CD4-positive, alpha-beta T cell (primary cell): ENCODE results near the gene GRIK5. TPM values are rescaled to one million over a fixed set of nuclear protein-coding genes. Genes with fewer than 3 reads are reported as not detected.
A peak's percentile ranks its signal among the peaks of the same experiment; 100 is the strongest.

Experiments used
- ATAC-seq: fragments of 200-7000 bp; cut with Tn5 transposase; one replicate; pipeline ENCODE4 v1.10.0; 2022; ENCODE audit warnings: mild to moderate bottlenecking; ENCODE audit not compliant: poor library complexity
- CTCF ChIA-PET: fragments of 350-600 bp; sonication (Branson Sonifier 250); formaldehyde crosslinking; loops from one replicate; lab custom pipeline; 2021; ENCODE audit warnings: antibody characterized with exemption, inconsistent platforms; lab: Charles Lee
- POLR2A ChIA-PET: fragments of 350-600 bp; sonication (Branson Sonifier 250); formaldehyde crosslinking; loops from one replicate; lab custom pipeline; 2021; ENCODE audit warnings: antibody characterized with exemption, inconsistent platforms; lab: Charles Lee
- DNase-seq, 14 experiments: peaks; one replicate each; pipeline ENCODE4 v3.0.0-alpha.2; 2013 to 2020; ENCODE audit warnings: mixed read lengths in 2 of 14
- H3K27ac ChIP-seq, 2 donors: one replicate each; pipeline versions ENCODE4 v1.5.1 to v1.7.0; 2013; ENCODE audit warnings: low read length in 2 of 2, low read depth in 1 of 2, mild to moderate bottlenecking in 1 of 2
- H3K27me3 ChIP-seq, 2 experiments: 1 replicate in 1 of 2; 2 replicates in 1 of 2; pipeline versions ENCODE4 v1.6.1 to v1.7.0; 2013; ENCODE audit warnings: low read length in 2 of 2, control low read depth in 1 of 2, mild to moderate bottlenecking in 1 of 2, moderate library complexity in 1 of 2; ENCODE audit not compliant: insufficient read depth in 2 of 2, control insufficient read depth in 1 of 2
- H3K36me3 ChIP-seq: one replicate; pipeline ENCODE4 v1.6.1; 2013; ENCODE audit warnings: low read length, control low read depth; ENCODE audit not compliant: insufficient read depth
- H3K4me1 ChIP-seq: one replicate; pipeline ENCODE4 v1.6.1; 2013; ENCODE audit warnings: low read length, control low read depth; ENCODE audit not compliant: insufficient read depth
- H3K4me3 ChIP-seq: one replicate; pipeline ENCODE4 v1.5.1; 2013; ENCODE audit warnings: mild to moderate bottlenecking, low read length, moderate library complexity
- H3K9me3 ChIP-seq, 2 experiments: 1 replicate in 1 of 2; 2 replicates in 1 of 2; pipeline versions ENCODE4 v1.6.1 to v1.7.0; 2013; ENCODE audit warnings: low read length in 2 of 2, mild to moderate bottlenecking in 2 of 2, control low read depth in 1 of 2, moderate library complexity in 1 of 2; ENCODE audit not compliant: control insufficient read depth in 1 of 2, insufficient read depth in 1 of 2
- H3K27ac Mint-ChIP-seq: one replicate; pipeline ENCODE4 v1.8.0; 2020; ENCODE audit warnings: mixed read lengths
- H3K27me3 Mint-ChIP-seq: one replicate; pipeline ENCODE4 v1.8.0; 2021; ENCODE audit warnings: mixed read lengths
- H3K36me3 Mint-ChIP-seq: one replicate; pipeline ENCODE4 v1.8.0; 2021; ENCODE audit warnings: low read depth, mixed read lengths
- H3K4me1 Mint-ChIP-seq: one replicate; pipeline ENCODE4 v1.8.0; 2021; ENCODE audit warnings: low read depth, mixed read lengths
- H3K4me3 Mint-ChIP-seq: one replicate; pipeline ENCODE4 v1.8.0; 2020; ENCODE audit warnings: mild to moderate bottlenecking, mixed read lengths
- H3K9me3 Mint-ChIP-seq: one replicate; pipeline ENCODE4 v1.8.0; 2020; ENCODE audit warnings: mixed read lengths
- intact Hi-C, 2 experiments: fragments of 100-400 bp; cut with DNase I in 1 of 2; cut with micrococcal nuclease in 1 of 2; formaldehyde crosslinking; loops; one replicate each; pipeline versions ENCODE4 v1.15.1 to v1.9.0; 2023 to 2025; cut with DNase I, micrococcal nuclease
- total RNA-seq, 174 experiments: library from RNA in 2 of 174; stranded (reverse) in 2 of 174; gene quantifications; one replicate each; pipeline ENCODE4 v1.2.3 and lab custom pipeline; 2021 to 2026
- TF ChIP-seq, protein P1 (sequence below): fragments of 200-600 bp; IDR thresholded peaks from one replicate; pipeline ENCODE4 v1.8.0; 2022; ENCODE audit warnings: antibody characterized with exemption, mild to moderate bottlenecking

GRIK5 gene
- total RNA-seq, 2 experiments from 2014 or later, result 0.66 to 0.75 TPM

DNA sequence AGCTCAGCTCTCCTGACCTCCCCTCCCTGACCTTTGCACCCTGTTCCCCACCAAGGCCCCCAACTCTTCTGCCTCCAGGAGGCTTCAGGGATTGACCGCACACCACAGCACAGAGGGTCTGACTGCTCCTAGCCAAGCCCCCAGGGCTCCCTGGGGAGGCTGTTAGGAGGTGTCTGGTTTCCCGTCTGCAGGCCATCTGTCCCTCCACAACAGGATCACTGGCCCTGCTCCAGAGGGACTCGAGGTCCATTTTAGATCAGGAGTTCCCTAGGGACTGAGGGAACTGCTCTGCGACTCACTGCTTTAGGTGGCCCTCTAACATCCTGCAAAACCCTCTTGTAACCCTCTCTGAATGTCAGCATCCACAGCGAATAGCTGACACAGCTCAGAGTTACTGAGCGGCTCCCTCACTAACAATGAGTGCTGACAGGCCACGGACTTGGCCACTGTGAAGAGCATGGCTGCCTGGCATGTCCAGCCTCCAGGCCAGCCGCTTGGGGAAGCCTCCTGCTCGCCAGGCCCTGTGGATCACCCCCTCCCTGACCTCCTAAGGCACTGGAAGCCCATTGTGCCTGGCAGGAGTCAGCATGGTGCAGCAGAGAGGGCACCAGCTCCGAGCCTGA lies 17.7 kb downstream of the GRIK5 start:
- ChIA-PET POLR2A (no interaction called here), CTCF (no interaction called here)
- no peaks in the 10 kb centered on the region for H3K27me3 ChIP-seq
- ATAC-seq, result no peak
- H3K4me3 ChIP-seq, result no peak overlapping the region
- TF ChIP-seq, protein P1, sequence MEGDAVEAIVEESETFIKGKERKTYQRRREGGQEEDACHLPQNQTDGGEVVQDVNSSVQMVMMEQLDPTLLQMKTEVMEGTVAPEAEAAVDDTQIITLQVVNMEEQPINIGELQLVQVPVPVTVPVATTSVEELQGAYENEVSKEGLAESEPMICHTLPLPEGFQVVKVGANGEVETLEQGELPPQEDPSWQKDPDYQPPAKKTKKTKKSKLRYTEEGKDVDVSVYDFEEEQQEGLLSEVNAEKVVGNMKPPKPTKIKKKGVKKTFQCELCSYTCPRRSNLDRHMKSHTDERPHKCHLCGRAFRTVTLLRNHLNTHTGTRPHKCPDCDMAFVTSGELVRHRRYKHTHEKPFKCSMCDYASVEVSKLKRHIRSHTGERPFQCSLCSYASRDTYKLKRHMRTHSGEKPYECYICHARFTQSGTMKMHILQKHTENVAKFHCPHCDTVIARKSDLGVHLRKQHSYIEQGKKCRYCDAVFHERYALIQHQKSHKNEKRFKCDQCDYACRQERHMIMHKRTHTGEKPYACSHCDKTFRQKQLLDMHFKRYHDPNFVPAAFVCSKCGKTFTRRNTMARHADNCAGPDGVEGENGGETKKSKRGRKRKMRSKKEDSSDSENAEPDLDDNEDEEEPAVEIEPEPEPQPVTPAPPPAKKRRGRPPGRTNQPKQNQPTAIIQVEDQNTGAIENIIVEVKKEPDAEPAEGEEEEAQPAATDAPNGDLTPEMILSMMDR, result no peak
- Mint-ChIP-seq H3K4me1 (no peaks in the 10 kb centered on the region), H3K9me3 (no peaks in the 10 kb centered on the region), H3K27ac (no peak overlapping the region), H3K27me3 (no peaks in the 10 kb centered on the region), H3K36me3 (no peaks in the 10 kb centered on the region), H3K4me3 (no peak overlapping the region)
- intact Hi-C loops, result no loop called here
- H3K4me1 ChIP-seq, result peaks cover 2% of the 10 kb centered on the region
- H3K36me3 ChIP-seq, result no peaks in the 10 kb centered on the region
- H3K9me3 ChIP-seq, result no peaks in the 10 kb centered on the region
- no peak for DNase-seq
- no peak overlapping the region for H3K27ac ChIP-seq

DNA sequence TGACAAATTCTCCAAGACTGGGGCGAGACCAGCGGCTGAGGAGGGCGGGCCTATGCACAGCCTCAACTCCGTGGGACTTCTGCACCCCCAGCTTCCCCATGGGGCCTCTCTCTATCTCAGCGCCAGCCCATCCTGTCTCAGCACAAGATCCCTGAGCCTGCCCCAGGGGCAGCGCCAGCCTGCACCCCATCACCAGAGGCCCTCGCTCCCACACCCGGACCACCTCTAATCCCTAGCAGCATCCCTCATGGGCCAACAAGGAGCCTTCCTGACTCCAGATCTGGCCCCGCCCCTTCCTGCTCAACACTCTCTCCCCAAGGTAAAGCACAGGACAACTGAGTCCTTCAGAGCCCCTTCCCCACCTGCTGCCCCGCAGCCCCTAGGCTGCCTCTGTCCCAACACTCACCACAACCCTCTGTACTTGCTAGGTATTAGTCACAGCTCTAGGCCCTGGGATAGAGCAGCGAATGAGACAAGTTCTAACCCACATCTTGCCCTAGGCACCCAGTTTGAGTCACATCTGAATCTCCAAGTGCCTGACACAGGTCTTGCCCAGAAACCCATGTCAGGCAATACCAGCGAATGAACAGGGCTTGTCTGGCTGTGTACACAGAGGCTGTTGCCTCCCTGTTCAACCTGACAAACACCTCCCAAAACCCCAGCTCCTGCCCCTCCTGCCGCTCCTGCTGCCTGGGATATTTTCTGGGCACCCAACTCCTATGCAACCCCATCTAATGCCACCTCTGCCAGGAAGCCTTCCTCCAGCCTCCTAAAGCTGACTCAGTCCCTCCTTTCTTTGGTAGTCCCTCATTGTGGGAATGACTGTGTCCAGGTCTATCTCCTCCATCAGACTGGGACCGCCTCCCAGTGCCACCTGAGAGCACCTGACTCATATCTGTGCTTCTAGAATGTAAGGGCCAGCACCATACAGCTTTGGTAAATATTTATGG lies 18.6 kb downstream of the GRIK5 start:
- no peak for ATAC-seq
- TF ChIP-seq, protein P1, result no peak
- Mint-ChIP-seq H3K27ac (no peak overlapping the region), H3K4me1 (no peaks in the 10 kb centered on the region), H3K4me3 (no peak overlapping the region), H3K9me3 (no peaks in the 10 kb centered on the region), H3K36me3 (no peaks in the 10 kb centered on the region), H3K27me3 (no peaks in the 10 kb centered on the region)
- Histone ChIP-seq H3K36me3 (no peaks in the 10 kb centered on the region), H3K4me3 (no peak overlapping the region), H3K27ac (no peak overlapping the region), H3K4me1 (peaks cover 2% of the 10 kb centered on the region), H3K27me3 (no peaks in the 10 kb centered on the region), H3K9me3 (no peaks in the 10 kb centered on the region)
- POLR2A ChIA-PET, result no interaction called here
- CTCF ChIA-PET, result interaction anchor here (0.6 kb wide), 1 partner anchor 215 kb away, joined by 3 read pairs; no protein-coding TSS in a partner anchor
- no peak for DNase-seq
- intact Hi-C loops, result no loop called here

DNA sequence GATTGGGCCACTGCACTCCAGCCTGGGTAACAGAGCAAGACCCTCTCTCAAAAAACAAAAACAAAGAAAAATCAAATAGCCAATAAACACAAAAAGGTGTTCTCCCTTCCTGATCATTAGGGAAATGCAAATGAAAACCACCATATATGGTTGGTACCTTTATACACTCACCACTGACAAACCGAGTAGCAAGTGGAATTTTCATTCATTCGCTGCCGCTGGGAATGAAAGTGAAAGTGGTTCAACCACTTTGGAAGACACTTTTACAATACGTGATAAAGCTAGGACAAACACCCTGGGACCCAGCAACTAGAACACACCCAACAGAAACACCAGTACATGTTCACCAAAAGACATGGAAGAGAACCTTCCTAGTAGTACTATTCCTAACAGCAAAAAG lies 21.0 kb downstream of the GRIK5 start:
- DNase-seq (peak in 1 of 14 experiments; percentile 19), ATAC-seq (no peak)
- Histone ChIP-seq H3K4me1 (peaks cover 2% of the 10 kb centered on the region), H3K27ac (no peak overlapping the region), H3K9me3 (no peaks in the 10 kb centered on the region), H3K36me3 (no peaks in the 10 kb centered on the region), H3K27me3 (no peaks in the 10 kb centered on the region), H3K4me3 (no peak overlapping the region)
- Mint-ChIP-seq H3K4me3 (peak overlapping the region; percentile 3), H3K4me1 (no peaks in the 10 kb centered on the region), H3K27ac (no peak overlapping the region), H3K36me3 (no peaks in the 10 kb centered on the region), H3K9me3 (no peaks in the 10 kb centered on the region), H3K27me3 (no peaks in the 10 kb centered on the region)
- ChIA-PET POLR2A (no interaction called here), CTCF (interaction anchor here (1.3 kb wide), 1 partner anchor 14 kb away, joined by 6 read pairs; no protein-coding TSS in a partner anchor)
- intact Hi-C loops, result no loop called here
- TF ChIP-seq, protein P1, result no peak
